Epithelial cell of proximal tubule (primary cell): Measurements from ENCODE around the gene COL20A1. TPM values are rescaled to one million over a fixed set of nuclear protein-coding genes. Genes with fewer than 3 reads are reported as not detected.

Experiments
- DNase-seq: peaks from one replicate; pipeline ENCODE4 v3.0.0-alpha.2; 2011; ENCODE audit warnings: low read depth
- H3K4me3 ChIP-seq: 2 replicates; pipeline ENCODE4 v1.5.1; 2011; ENCODE audit warnings: low read depth, mild to moderate bottlenecking, low read length
- total RNA-seq: library from RNA; depleted of rRNA; stranded (reverse); fragments of >200 nt; gene quantifications from 2 replicates; pipeline ENCODE4 v1.2.3, GENCODE V29; 2015
- TF ChIP-seq, protein P1 (sequence below): conservative IDR thresholded peaks from 2 replicates; pipeline ENCODE4 v1.5.1; 2012; ENCODE audit warnings: low read depth, mild to moderate bottlenecking, low read length

The COL20A1 gene
- total RNA-seq, 1 donor from 2014 or later: not detected

- no peak overlapping the region for H3K4me3 ChIP-seq
- no peak for DNase-seq
- TF ChIP-seq, protein P1, sequence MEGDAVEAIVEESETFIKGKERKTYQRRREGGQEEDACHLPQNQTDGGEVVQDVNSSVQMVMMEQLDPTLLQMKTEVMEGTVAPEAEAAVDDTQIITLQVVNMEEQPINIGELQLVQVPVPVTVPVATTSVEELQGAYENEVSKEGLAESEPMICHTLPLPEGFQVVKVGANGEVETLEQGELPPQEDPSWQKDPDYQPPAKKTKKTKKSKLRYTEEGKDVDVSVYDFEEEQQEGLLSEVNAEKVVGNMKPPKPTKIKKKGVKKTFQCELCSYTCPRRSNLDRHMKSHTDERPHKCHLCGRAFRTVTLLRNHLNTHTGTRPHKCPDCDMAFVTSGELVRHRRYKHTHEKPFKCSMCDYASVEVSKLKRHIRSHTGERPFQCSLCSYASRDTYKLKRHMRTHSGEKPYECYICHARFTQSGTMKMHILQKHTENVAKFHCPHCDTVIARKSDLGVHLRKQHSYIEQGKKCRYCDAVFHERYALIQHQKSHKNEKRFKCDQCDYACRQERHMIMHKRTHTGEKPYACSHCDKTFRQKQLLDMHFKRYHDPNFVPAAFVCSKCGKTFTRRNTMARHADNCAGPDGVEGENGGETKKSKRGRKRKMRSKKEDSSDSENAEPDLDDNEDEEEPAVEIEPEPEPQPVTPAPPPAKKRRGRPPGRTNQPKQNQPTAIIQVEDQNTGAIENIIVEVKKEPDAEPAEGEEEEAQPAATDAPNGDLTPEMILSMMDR: no peak
These were observed 5.9 kb upstream of the COL20A1 start for GRCh38 chr20:63286781-63287696.

GRCh38 chr20:63287697-63288580 is 5.0 kb upstream of the COL20A1 start:
- no peak overlapping the region for H3K4me3 ChIP-seq
- TF ChIP-seq, protein P1: no peak
- no peak for DNase-seq

DNA sequence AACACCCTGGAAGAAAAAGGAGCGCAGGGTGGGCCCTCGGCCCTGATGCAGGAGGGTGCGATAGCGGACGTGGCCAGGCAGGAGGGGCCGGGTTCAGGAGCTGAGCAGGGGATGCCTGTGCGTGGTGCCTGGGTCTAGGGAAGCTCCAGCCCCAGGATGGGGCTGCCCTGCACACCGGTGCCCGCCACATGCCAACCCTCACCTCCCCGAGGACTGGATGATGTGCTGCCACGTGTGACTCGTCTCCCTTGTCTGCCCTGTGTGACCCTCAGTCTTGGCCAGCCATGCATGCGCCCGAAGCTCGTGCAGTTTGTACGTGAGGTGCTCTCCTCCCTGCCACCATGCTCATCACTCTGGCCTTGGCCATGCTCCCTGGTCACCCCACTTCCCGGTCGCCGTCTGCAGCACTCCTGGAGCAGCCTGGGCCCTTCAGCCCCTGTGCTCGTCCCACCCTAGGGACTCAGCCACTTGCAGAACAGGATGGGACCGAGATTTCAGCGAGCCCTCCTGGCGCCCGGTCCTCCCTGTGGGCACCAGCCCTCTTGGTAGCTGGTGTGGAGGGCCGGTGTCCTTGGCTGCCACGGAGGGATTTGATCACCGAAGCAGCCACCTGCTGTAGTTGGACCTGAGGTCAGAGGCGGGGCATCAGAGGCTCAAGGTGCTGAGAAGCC is 4.3 kb upstream of the COL20A1 start:
- TF ChIP-seq, protein P1: no peak
- H3K4me3 ChIP-seq: no peak overlapping the region
- DNase-seq: no peak

DNA sequence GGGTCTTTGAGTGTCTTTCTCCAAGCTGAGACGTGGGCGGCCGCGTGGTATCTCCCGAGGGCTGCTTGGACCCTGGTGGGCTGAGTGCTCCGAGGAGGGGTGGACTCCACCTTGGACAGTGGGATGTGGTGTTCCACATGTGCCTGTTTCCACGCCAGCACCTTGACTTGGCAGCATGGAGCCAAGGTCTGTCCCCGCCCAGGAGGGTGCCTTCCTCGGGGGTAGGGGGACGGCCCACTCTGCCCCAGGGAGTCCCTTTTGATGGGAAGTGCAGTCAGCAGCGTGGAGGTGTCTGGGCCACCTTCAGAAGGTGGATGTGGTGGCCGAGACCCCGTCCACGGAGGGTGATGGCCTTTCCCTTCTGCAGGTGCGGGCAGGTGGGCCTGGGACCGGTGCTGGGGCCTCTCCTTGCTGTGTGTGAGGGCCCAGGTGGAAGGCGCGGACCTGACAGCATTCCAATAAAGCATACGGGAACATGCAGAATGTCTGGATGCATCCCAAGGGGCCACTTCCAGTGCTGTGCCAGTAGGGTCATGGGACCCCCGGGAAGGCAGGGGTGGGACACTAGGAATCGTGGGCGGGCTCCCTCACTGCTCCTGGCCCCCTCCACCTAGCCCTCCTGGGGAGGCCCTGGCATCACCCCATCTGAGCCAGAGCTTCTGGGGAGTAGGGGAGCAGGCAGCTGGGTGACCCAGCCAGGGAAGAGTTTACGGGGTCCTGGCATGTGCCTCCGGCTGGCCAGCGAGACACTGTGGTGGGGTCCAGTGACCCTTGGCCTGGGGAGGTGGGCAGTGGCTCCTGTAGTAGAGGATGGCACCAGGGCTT is 3.5 kb upstream of the COL20A1 start:
- TF ChIP-seq, protein P1: no peak
- no peak overlapping the region for H3K4me3 ChIP-seq
- no peak for DNase-seq

GRCh38 chr20:63290136-63290676 is 2.8 kb upstream of the COL20A1 start:
- TF ChIP-seq, protein P1: no peak
- DNase-seq: no peak
- H3K4me3 ChIP-seq: no peak overlapping the region
